WERI-Rb-1 (cell line): ENCODE data around the gene SLC18A3.

Experiments used
- DNase-seq: peaks from one replicate; pipeline ENCODE4 v3.0.0-alpha.2; 2020
- H3K27ac ChIP-seq: fragments of 250-450 bp; sonication (Bioruptor Pico); 2 replicates; pipeline ENCODE4 v1.5.1; 2020; ENCODE audit warnings: mild to moderate bottlenecking, moderate library complexity
- H3K27me3 ChIP-seq: fragments of 250-450 bp; sonication (Bioruptor Pico); 2 replicates; pipeline ENCODE4 v1.5.1; 2021; ENCODE audit warnings: mild to moderate bottlenecking, low read depth, moderate library complexity; ENCODE audit not compliant: insufficient read depth, severe bottlenecking
- H3K36me3 ChIP-seq: fragments of 250-450 bp; sonication (Bioruptor Pico); 2 replicates; pipeline ENCODE4 v1.5.1; 2020; ENCODE audit warnings: mild to moderate bottlenecking, moderate library complexity
- H3K4me3 ChIP-seq: 2 replicates; pipeline ENCODE4 v1.5.1; 2011; ENCODE audit warnings: low read depth, mild to moderate bottlenecking, control low read depth, low read length
- H3K9me3 ChIP-seq: fragments of 250-450 bp; sonication (Bioruptor Pico); 2 replicates; pipeline ENCODE4 v1.5.1; 2021; ENCODE audit warnings: mild to moderate bottlenecking, moderate library complexity; ENCODE audit not compliant: severe bottlenecking
- TF ChIP-seq, protein P1 (sequence below): IDR thresholded peaks from 2 replicates; pipeline ENCODE4 v1.5.1; 2011; ENCODE audit warnings: low read depth, mild to moderate bottlenecking, control low read depth, inconsistent platforms, low read length

The SLC18A3 gene

GRCh38 chr10:49569031-49569631 lies 41.0 kb upstream of the SLC18A3 start:
- Histone ChIP-seq H3K9me3 (no peaks in the 10 kb centered on the region), H3K4me3 (no peak overlapping the region), H3K36me3 (no peaks in the 10 kb centered on the region), H3K27ac (no peak overlapping the region), H3K27me3 (no peaks in the 10 kb centered on the region)
- DNase-seq, result no peak
- TF ChIP-seq, protein P1, sequence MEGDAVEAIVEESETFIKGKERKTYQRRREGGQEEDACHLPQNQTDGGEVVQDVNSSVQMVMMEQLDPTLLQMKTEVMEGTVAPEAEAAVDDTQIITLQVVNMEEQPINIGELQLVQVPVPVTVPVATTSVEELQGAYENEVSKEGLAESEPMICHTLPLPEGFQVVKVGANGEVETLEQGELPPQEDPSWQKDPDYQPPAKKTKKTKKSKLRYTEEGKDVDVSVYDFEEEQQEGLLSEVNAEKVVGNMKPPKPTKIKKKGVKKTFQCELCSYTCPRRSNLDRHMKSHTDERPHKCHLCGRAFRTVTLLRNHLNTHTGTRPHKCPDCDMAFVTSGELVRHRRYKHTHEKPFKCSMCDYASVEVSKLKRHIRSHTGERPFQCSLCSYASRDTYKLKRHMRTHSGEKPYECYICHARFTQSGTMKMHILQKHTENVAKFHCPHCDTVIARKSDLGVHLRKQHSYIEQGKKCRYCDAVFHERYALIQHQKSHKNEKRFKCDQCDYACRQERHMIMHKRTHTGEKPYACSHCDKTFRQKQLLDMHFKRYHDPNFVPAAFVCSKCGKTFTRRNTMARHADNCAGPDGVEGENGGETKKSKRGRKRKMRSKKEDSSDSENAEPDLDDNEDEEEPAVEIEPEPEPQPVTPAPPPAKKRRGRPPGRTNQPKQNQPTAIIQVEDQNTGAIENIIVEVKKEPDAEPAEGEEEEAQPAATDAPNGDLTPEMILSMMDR, result no peak

DNA sequence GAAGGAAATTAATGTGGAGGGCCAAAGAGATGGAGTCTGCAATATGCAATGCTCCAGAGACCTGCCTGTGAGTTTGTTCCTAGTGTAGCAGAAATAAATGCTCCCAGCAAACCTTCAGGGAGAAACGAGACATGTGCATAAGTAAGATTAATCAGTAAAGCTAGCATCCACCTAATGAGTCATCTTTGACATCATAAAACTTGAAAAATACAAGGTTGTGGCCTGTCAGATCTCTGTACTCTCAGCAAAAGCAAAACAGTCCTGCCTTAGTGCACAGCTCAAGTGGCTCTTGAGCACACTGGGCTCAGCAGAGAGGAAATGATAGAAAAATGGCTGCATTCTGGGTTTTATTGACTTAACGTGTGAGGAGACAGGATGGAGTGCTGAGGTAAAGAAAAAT lies 38.7 kb upstream of the SLC18A3 start:
- TF ChIP-seq, protein P1, result no peak
- no peak for DNase-seq
- Histone ChIP-seq H3K27ac (no peak overlapping the region), H3K36me3 (no peaks in the 10 kb centered on the region), H3K9me3 (no peaks in the 10 kb centered on the region), H3K27me3 (no peaks in the 10 kb centered on the region), H3K4me3 (no peak overlapping the region)

DNA sequence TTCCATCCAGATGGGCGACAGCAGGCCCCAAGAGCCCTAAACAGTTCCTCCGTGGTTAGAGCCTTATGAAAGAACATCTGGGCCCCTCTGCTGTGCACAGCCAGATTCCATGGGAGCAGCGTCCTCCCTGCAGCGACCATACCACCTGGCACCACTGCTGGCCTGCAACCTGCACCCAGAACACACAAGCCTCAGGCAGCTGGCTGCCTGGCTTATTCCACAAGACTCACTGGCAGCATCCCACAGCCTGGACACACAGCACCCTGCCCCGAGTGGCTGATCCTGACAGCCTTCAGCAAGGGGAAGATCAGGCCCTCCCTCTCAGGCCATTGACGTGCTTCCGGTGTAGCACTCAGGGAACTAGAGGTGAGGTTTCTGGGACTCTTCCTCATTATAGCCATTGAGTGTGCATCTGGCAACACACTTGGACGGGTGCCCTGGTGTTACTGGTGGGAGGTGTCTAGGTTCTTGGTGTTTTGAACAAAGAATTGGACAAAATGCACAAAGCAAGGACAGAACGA lies 37.5 kb upstream of the SLC18A3 start:
- TF ChIP-seq, protein P1, result no peak
- H3K9me3 ChIP-seq, result no peaks in the 10 kb centered on the region
- H3K27ac ChIP-seq, result no peak overlapping the region
- H3K4me3 ChIP-seq, result no peak overlapping the region
- H3K36me3 ChIP-seq, result no peaks in the 10 kb centered on the region
- no peak for DNase-seq
- H3K27me3 ChIP-seq, result no peaks in the 10 kb centered on the region

DNA sequence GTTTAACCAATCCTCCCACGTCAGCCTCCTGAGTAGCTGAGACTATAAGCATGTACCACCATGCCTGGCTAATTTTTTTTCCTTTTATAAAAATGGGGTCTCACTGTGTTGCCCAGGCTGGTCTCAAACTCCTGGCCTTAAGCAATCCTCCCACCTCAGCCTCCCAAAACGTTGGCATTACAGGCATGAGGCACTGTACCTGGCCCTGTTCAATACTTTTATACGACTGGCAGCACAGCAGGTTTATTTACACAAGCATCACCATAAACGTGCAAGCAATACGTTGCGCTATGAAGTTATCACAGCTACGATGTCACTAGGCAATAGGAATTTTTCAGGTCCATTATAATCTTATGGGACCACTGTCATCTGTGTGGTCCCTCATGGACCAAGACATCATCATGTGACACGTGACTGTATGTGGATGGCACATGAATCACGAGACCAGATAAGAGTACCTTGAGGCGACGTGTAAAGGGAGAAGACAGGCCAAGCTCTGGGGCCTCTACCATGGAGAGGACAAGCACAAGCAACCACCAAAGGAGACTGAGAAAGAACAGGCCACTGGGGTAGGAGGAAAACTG lies 34.5 kb upstream of the SLC18A3 start:
- H3K9me3 ChIP-seq, result no peaks in the 10 kb centered on the region
- TF ChIP-seq, protein P1, result no peak
- H3K4me3 ChIP-seq, result no peak overlapping the region
- no peaks in the 10 kb centered on the region for H3K27me3 ChIP-seq
- H3K36me3 ChIP-seq, result no peaks in the 10 kb centered on the region
- DNase-seq, result no peak
- H3K27ac ChIP-seq, result no peak overlapping the region

DNA sequence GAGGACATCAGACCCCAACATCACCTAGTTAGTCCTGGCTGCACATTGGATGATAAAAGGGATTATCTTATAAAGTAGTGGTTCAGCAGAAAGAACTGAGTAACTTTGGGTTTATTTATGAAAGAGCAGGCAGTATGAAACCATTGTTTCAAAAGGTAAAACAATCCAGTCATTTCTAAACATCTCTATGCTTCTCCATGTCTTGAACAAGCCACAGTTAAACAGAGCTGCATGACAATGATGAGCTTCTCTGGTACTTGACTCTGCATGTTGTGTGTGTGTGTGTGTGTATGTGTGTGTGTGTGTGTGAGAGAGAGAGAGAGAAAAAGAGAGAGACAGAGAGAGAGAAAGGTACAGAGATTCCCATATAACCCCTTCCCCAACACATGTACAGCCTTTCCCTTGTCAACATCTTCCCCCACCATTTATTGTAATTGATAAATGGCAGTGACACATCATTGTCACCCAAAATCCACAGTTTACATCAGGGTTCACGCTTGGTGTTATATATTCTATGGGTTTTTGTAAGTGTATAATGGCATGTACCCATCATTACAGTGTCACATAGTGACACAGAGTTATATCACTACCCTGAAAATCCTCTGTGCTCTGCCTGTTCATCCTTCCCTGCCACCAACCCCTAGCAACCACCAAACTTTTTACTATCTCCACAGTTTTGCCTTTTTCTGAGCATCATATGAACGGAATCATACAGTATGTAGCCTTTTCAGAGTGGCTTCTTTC lies 32.8 kb upstream of the SLC18A3 start:
- Histone ChIP-seq H3K36me3 (no peaks in the 10 kb centered on the region), H3K4me3 (no peak overlapping the region), H3K27ac (no peak overlapping the region), H3K9me3 (no peaks in the 10 kb centered on the region), H3K27me3 (no peaks in the 10 kb centered on the region)
- DNase-seq, result no peak
- TF ChIP-seq, protein P1, result no peak
